Erythroblast (primary cell): ENCODE measurements around the gene COA6.

Source experiments
- GATA1 ChIP-seq: IDR thresholded peaks from 2 replicates; pipeline ENCODE4 v1.6.1; 2011; ENCODE audit warnings: low read depth, mild to moderate bottlenecking, control low read depth, low read length, moderate library complexity
- POLR2A ChIP-seq: IDR thresholded peaks from 2 replicates; pipeline ENCODE4 v1.6.1; 2011; ENCODE audit warnings: mild to moderate bottlenecking, low read length

DNA sequence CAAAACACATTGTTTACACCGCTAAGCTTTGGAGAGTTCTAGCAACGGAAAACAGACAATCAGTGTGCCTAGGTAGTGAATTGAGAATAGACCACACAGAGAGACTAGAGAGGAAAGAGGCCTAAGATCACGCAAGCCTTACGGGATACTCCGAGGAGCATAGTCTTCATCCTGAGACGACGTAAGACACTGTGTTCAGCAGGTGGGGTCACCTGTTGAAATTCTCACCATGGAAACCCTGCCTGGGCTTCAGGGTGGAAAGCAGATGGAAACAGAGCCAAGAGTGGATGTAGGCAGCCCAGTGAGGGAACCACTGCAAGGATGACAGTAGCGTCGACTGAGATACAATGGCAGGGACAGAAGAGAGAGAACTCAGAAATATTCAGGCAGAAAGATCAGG, 40.2 kb downstream of the COA6 start:
- no peak for TF ChIP-seq POLR2A
- TF ChIP-seq GATA1 = no peak
